ENCODE data around the gene HAT1. TPM values are rescaled to one million over a fixed set of nuclear protein-coding genes. Genes with fewer than 3 reads are reported as not detected.
"Not testable (repeated sequence)": the region's sequence is repeated elsewhere in the genome, so short reads cannot be mapped to it uniquely, and the experiment has no call there.

The HAT1 gene
- total RNA-seq, 2 experiments from 2014 or later = 20.3 to 22.6 TPM

DNA sequence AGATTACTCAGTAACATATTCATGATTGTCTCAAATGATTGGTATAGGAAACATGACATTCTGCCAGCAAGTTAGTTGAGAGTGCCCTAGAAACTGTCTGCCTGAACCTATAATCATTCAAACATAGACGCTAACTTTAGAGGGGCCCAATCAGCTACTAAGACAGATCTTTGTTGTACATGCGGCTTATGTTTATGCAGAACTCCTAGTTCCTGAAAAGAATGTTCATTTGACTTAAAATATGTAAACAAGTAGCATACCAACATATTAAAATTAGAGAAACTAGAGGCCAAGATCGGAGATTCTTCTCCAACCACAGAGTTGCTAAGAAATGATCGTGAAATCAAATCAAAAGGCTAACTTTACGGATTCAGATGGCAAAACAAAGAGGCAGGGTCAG is 73.3 kb downstream of the HAT1 start:
- Mint-ChIP-seq H3K27ac (no peak overlapping the region), H3K9me3 (no peaks in the 10 kb centered on the region), H3K4me3 (no peak overlapping the region), H3K4me1 (ENCODE audit: low read depth) (peaks cover 19% of the 10 kb centered on the region), H3K27me3 (peaks cover 9% of the 10 kb centered on the region), H3K36me3 (ENCODE audit: low read depth) (no peaks in the 10 kb centered on the region)
- H3K27me3 ChIP-seq (ENCODE audit: control insufficient read depth in 1 of 2, insufficient read depth in 2 of 2, low read length in 2 of 2) = no peaks in the 10 kb centered on the region
- TF ChIP-seq, protein P1, sequence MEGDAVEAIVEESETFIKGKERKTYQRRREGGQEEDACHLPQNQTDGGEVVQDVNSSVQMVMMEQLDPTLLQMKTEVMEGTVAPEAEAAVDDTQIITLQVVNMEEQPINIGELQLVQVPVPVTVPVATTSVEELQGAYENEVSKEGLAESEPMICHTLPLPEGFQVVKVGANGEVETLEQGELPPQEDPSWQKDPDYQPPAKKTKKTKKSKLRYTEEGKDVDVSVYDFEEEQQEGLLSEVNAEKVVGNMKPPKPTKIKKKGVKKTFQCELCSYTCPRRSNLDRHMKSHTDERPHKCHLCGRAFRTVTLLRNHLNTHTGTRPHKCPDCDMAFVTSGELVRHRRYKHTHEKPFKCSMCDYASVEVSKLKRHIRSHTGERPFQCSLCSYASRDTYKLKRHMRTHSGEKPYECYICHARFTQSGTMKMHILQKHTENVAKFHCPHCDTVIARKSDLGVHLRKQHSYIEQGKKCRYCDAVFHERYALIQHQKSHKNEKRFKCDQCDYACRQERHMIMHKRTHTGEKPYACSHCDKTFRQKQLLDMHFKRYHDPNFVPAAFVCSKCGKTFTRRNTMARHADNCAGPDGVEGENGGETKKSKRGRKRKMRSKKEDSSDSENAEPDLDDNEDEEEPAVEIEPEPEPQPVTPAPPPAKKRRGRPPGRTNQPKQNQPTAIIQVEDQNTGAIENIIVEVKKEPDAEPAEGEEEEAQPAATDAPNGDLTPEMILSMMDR (IDR thresholded peaks at IDR 0.05) = no peak
- H3K36me3 ChIP-seq (ENCODE audit: insufficient read depth, low read length) = no peaks in the 10 kb centered on the region
- ATAC-seq (ENCODE audit: poor library complexity) (no peak), DNase-seq (no peak)
- no peak overlapping the region for H3K4me3 ChIP-seq (ENCODE audit: low read length)
- POLR2A ChIA-PET = no interaction called here
- H3K9me3 ChIP-seq (ENCODE audit: control insufficient read depth in 1 of 2, insufficient read depth in 1 of 2, low read length in 2 of 2) = no peaks in the 10 kb centered on the region
- peaks cover 12% of the 10 kb centered on the region for H3K4me1 ChIP-seq (ENCODE audit: insufficient read depth, low read length)
- intact Hi-C loops (cut with DNase I, micrococcal nuclease) = loop anchor here (10.0 kb wide), 2 partner anchors 469 to 1061 kb away; no protein-coding TSS in a partner anchor
- no peak overlapping the region for H3K27ac ChIP-seq (ENCODE audit: low read depth in 1 of 2, low read length in 2 of 2)
- CTCF ChIA-PET = no interaction called here

DNA sequence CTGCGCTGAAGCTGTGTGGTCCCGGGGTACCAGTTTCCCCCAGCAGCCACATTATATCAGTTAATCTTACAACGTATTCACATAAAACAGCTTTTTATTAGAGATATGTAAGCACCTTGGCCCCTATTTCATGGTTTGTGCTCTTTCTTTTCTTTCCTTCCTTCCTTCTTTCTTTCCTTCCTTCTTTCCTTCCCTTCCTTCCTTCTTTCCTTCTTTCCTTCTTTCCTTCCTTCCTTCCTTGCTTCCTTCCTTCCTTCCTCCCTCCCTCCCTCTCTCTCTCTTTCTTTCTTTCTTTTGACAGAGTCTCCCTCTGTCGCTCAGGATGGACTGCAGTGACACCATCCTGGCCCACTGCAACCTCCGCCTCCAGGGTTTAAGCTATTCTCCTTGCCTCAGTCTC is 73.8 kb downstream of the HAT1 start:
- H3K9me3 Mint-ChIP-seq = no peaks in the 10 kb centered on the region
- no peak overlapping the region for H3K4me3 ChIP-seq (ENCODE audit: low read length)
- peaks cover 23% of the 10 kb centered on the region for H3K4me1 Mint-ChIP-seq (ENCODE audit: low read depth)
- ChIA-PET CTCF (no interaction called here), POLR2A (no interaction called here)
- no peaks in the 10 kb centered on the region for H3K9me3 ChIP-seq (ENCODE audit: control insufficient read depth in 1 of 2, insufficient read depth in 1 of 2, low read length in 2 of 2)
- H3K4me1 ChIP-seq (ENCODE audit: insufficient read depth, low read length) = peaks cover 12% of the 10 kb centered on the region
- no peak overlapping the region for H3K27ac Mint-ChIP-seq
- no peaks in the 10 kb centered on the region for H3K36me3 ChIP-seq (ENCODE audit: insufficient read depth, low read length)
- no peak for DNase-seq
- intact Hi-C loops (cut with DNase I, micrococcal nuclease) = loop anchor here (10.0 kb wide), 2 partner anchors 469 to 1061 kb away; no protein-coding TSS in a partner anchor
- ATAC-seq (ENCODE audit: poor library complexity) = no peak
- no peaks in the 10 kb centered on the region for H3K27me3 ChIP-seq (ENCODE audit: control insufficient read depth in 1 of 2, insufficient read depth in 2 of 2, low read length in 2 of 2)
- H3K36me3 Mint-ChIP-seq (ENCODE audit: low read depth) = no peaks in the 10 kb centered on the region
- H3K27ac ChIP-seq (ENCODE audit: low read depth in 1 of 2, low read length in 2 of 2) = no peak overlapping the region
- TF ChIP-seq, protein P1 (IDR thresholded peaks at IDR 0.05) = no peak
- H3K27me3 Mint-ChIP-seq = peaks cover 9% of the 10 kb centered on the region
- H3K4me3 Mint-ChIP-seq = no peak overlapping the region

DNA sequence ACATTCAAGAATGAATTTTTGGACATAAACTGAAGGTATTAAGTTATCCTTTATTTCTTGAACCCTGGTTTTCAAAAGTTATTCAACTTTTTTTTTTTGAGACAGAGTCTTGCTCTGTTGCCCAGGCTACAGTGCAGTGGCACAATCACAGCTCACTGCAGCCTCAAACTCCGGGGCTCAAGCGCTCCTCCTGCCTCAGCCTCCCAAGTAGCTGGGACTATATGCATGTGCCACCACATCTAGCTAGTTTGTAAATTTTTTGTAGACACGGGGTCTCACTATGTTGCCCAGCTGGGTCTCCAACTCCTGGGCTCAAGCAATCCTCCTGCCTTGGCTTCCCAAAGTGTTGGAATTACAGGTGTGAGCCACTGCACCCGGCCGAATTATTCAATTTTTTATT is 74.8 kb downstream of the HAT1 start:
- DNase-seq; H3K27ac Mint-ChIP-seq; CTCF ChIA-PET; H3K9me3 Mint-ChIP-seq; H3K4me3 ChIP-seq (ENCODE audit: low read length); H3K27me3 Mint-ChIP-seq; H3K36me3 Mint-ChIP-seq (ENCODE audit: low read depth); H3K4me3 Mint-ChIP-seq; H3K9me3 ChIP-seq (ENCODE audit: control insufficient read depth in 1 of 2, insufficient read depth in 1 of 2, low read length in 2 of 2); H3K27me3 ChIP-seq (ENCODE audit: control insufficient read depth in 1 of 2, insufficient read depth in 2 of 2, low read length in 2 of 2); ATAC-seq (ENCODE audit: poor library complexity); H3K27ac ChIP-seq (ENCODE audit: low read depth in 1 of 2, low read length in 2 of 2); H3K36me3 ChIP-seq (ENCODE audit: insufficient read depth, low read length): not testable (repeated sequence)
- POLR2A ChIA-PET = interaction anchor here (0.6 kb wide), 1 partner anchor 445 kb away, joined by 3 read pairs; no protein-coding TSS in a partner anchor
- H3K4me1 ChIP-seq (ENCODE audit: insufficient read depth, low read length) = peaks cover 12% of the 10 kb centered on the region
- intact Hi-C loops (cut with DNase I, micrococcal nuclease) = loop anchor here (10.0 kb wide), 2 partner anchors 468 to 1062 kb away; no protein-coding TSS in a partner anchor
- H3K4me1 Mint-ChIP-seq (ENCODE audit: low read depth) = peaks cover 23% of the 10 kb centered on the region

DNA sequence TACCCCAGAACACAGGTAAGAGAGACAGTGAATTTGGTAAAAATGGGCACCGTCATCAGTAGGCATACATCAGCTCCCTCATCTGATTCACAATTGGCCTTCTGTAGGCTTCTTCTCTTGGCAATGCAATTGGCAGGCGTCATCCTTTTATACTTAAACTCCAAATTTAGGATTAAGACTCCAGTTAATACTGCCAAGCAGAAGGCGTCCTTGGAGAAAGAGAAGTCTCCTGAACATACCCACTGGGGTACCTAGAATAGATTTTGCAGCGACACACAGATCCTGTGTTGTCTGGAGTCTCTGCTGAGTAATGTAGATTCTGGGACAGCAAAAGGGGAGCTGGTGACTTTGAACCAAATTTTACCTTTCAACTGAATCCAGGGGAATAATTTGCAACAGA is 76.9 kb downstream of the HAT1 start:
- peak overlapping the region; percentile 88 for H3K4me3 Mint-ChIP-seq
- no peak for DNase-seq
- ATAC-seq (ENCODE audit: poor library complexity) = peak; percentile 2
- H3K4me1 ChIP-seq (ENCODE audit: insufficient read depth, low read length) = peaks cover 12% of the 10 kb centered on the region
- TF ChIP-seq, protein P1 (IDR thresholded peaks at IDR 0.05) = no peak
- no peaks in the 10 kb centered on the region for H3K9me3 Mint-ChIP-seq
- H3K27me3 ChIP-seq (ENCODE audit: control insufficient read depth in 1 of 2, insufficient read depth in 2 of 2, low read length in 2 of 2) = no peaks in the 10 kb centered on the region
- peak overlapping the region; percentile 57 for H3K27ac Mint-ChIP-seq
- peak overlapping the region; percentile 75 for H3K4me3 ChIP-seq (ENCODE audit: low read length)
- ChIA-PET POLR2A (interaction anchor here (0.8 to 1.3 kb wide), 2 partner anchors 105 to 154 kb away, joined by 3 to 4 read pairs; partner anchors contain the start of gene SLC25A12), CTCF (no interaction called here)
- intact Hi-C loops (cut with DNase I, micrococcal nuclease) = loop anchor here (2.0 to 10.0 kb wide), 3 partner anchors 104 to 1064 kb away; partner anchors contain the start of gene SLC25A12 (in 1 of the 2)
- no peaks in the 10 kb centered on the region for H3K36me3 ChIP-seq (ENCODE audit: insufficient read depth, low read length)
- no peaks in the 10 kb centered on the region for H3K9me3 ChIP-seq (ENCODE audit: control insufficient read depth in 1 of 2, insufficient read depth in 1 of 2, low read length in 2 of 2)
- no peaks in the 10 kb centered on the region for H3K36me3 Mint-ChIP-seq (ENCODE audit: low read depth)
- H3K4me1 Mint-ChIP-seq (ENCODE audit: low read depth) = peaks cover 23% of the 10 kb centered on the region
- no peak overlapping the region for H3K27ac ChIP-seq (ENCODE audit: low read depth in 1 of 2, low read length in 2 of 2)
- peaks cover 9% of the 10 kb centered on the region for H3K27me3 Mint-ChIP-seq

Data from CD4-positive, alpha-beta T cell (primary cell).